Upper lobe of left lung (tissue), 4 donors: ENCODE measurements around the gene MIEF1.

Experiments
- CTCF ChIP-seq, 6 experiments: fragments of 450-650 bp in 4 of 6; fragments of 200-600 bp in 2 of 6; sonication (generic) in 2 of 6; IDR thresholded peaks; one replicate each; pipeline ENCODE4 v1.5.1; 2016 to 2019; ENCODE audit warnings: antibody characterized with exemption in 6 of 6
- POLR2A ChIP-seq, 4 donors: fragments of 450-650 bp; IDR thresholded peaks; one replicate each; pipeline ENCODE4 v1.5.1; 2016 to 2017; ENCODE audit warnings: antibody characterized with exemption in 4 of 4, mild to moderate bottlenecking in 2 of 4
- POLR2AphosphoS5 ChIP-seq, 2 donors: sonication (generic); formaldehyde crosslinking; IDR thresholded peaks; one replicate each; pipeline ENCODE4 v1.5.1; 2017; ENCODE audit warnings: antibody characterized with exemption in 2 of 2

GRCh38 chr22:39518144-39518786 lies 16.2 kb downstream of the MIEF1 start:
- TF ChIP-seq POLR2A (IDR thresholded peaks at IDR 0.05) (no peak), CTCF (IDR thresholded peaks at IDR 0.05) (no peak), POLR2AphosphoS5 (IDR thresholded peaks at IDR 0.05) (no peak)
